Measurements from ENCODE around the gene ENTPD3.

The ENTPD3 gene

DNA sequence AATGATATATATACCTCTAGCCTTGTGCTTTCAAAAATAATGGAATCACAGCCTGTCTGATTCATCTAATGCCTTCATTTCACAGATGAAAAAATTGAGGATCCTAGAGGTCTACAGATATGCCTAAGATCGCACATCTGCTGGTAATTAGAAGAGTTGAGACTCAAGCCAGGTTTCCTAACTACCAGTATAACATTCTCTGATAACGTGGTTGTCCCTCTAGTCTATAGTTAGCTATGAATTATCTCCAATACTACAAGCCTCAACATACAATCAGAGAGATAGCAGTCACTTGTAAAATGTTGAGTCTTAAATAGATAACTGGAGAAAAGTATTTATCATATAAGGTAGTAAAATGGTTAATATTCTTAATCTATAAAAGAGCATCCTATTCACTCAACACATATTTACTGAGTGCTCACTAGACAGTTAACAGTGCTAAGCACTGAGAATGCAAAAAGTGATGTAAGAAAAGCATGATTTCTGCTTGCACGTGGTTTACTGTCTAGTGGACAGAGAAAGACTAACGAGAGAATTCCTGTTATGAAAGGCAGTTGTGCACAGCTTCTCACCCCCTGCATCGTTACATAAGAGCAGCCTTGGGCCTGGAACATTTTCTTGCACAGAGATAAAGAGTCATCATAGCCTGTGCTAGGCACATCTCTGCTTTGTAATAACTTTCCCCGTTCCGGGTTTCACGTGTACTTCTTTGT is 4.9 kb upstream of the ENTPD3 start:
- no peak for DNase-seq (ENCODE audit: low read depth)
- H3K4me3 ChIP-seq (ENCODE audit: control insufficient read depth, low read depth, low read length): no peak overlapping the region
- TF ChIP-seq, protein P1, sequence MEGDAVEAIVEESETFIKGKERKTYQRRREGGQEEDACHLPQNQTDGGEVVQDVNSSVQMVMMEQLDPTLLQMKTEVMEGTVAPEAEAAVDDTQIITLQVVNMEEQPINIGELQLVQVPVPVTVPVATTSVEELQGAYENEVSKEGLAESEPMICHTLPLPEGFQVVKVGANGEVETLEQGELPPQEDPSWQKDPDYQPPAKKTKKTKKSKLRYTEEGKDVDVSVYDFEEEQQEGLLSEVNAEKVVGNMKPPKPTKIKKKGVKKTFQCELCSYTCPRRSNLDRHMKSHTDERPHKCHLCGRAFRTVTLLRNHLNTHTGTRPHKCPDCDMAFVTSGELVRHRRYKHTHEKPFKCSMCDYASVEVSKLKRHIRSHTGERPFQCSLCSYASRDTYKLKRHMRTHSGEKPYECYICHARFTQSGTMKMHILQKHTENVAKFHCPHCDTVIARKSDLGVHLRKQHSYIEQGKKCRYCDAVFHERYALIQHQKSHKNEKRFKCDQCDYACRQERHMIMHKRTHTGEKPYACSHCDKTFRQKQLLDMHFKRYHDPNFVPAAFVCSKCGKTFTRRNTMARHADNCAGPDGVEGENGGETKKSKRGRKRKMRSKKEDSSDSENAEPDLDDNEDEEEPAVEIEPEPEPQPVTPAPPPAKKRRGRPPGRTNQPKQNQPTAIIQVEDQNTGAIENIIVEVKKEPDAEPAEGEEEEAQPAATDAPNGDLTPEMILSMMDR (conservative IDR thresholded peaks at IDR 0.05; ENCODE audit: control insufficient read depth, insufficient read depth, low read depth, low read length): no peak

DNA sequence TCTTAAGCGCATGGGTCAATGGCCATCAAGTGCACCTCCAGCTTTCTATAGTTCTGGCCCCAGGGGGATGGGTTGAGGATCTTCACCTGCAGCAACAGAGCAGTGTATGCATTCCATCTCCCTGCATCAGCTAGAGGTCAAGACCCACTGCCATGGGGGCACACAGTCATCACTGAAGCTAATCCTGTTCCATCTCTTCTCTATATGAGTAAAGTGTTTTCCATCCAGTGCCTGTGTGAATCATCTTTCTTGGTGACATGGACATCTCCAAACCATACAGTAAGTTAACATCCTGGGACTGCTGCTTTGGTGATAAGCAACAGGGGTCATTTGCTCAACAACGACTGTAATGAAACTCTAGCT is 4.4 kb upstream of the ENTPD3 start:
- TF ChIP-seq, protein P1 (conservative IDR thresholded peaks at IDR 0.05; ENCODE audit: control insufficient read depth, insufficient read depth, low read depth, low read length): no peak
- H3K4me3 ChIP-seq (ENCODE audit: control insufficient read depth, low read depth, low read length): no peak overlapping the region
- no peak for DNase-seq (ENCODE audit: low read depth)

DNA sequence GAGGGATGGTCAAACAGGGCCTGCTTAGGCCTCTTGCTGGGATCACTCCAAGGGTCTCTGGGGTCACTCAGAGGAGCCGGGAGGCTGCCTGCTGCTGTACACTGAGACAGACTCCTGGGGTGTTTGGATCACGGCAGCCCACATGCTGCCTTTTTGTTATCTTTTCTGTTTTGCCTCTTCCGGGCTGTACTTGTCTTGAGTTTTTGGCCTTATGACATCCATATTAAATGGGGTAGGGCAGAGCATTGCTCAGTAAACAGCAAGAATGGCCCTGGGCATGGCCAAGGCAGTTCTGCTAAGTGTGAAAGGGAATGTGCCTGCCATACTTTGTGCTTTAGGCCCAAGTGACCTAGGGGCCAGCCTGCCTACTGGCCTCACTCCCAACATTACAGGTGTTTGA is 771 bp upstream of the ENTPD3 start:
- no peak for DNase-seq (ENCODE audit: low read depth)
- H3K4me3 ChIP-seq (ENCODE audit: control insufficient read depth, low read depth, low read length): no peak overlapping the region
- TF ChIP-seq, protein P1 (conservative IDR thresholded peaks at IDR 0.05; ENCODE audit: control insufficient read depth, insufficient read depth, low read depth, low read length): no peak

DNA sequence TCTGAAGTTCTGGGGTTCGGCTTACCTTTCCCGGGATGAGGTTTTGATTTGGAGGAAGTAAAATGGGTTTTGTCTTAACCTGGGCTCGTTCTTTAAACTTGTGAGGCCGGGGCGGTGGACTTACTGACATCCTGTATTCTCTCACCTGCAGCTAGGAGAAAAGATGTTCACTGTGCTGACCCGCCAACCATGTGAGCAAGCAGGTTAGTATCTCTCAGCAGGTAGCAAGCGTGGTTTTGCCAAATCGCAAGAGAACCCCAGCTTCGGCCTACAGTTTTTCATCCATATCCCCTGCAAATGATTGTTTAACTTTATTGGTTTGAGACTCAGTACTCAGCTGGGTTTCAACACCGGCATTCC is 891 bp downstream of the ENTPD3 start:
- TF ChIP-seq, protein P1 (conservative IDR thresholded peaks at IDR 0.05; ENCODE audit: control insufficient read depth, insufficient read depth, low read depth, low read length): no peak
- H3K4me3 ChIP-seq (ENCODE audit: control insufficient read depth, low read depth, low read length): no peak overlapping the region
- no peak for DNase-seq (ENCODE audit: low read depth)

DNA sequence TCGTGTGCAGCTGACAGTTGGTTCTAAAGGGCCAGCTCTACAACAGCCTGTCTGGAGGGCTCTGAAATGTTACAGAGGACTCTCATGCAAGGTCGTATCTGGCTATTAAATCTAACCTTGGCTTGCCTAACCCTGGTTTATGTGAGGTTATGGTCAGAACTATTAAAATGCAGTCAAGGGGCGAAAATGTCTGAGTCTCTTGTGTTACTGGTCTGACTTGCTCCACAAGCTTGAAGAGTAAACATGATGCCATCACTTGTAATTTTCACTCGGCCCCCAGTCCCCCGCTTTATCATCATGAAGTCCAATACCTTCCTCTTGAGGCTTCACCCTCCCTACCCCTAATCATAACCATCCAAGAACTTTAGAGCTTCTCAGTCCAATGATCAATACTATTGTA is 9.4 kb downstream of the ENTPD3 start:
- no peak overlapping the region for H3K4me3 ChIP-seq (ENCODE audit: control insufficient read depth, low read depth, low read length)
- DNase-seq (ENCODE audit: low read depth): no peak
- TF ChIP-seq, protein P1 (conservative IDR thresholded peaks at IDR 0.05; ENCODE audit: control insufficient read depth, insufficient read depth, low read depth, low read length): no peak

DNA sequence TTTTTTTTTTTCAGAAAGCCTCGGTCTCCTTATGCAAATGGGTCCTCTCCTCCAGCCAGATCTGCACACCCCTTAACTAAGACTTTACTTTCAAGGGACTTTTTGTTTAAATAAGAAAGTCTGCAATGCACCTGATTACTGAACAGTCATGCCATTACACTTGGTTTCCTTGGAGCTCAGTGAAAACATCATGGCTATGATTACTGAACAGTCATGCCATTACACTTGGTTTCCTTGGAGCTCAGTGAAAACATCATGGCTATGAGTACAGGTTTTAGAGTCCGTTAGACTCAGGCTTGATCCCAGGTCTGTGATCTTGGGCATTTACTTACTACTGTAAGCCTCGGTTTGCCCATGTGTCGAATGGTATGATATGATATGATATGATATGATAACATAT is 10.1 kb downstream of the ENTPD3 start:
- DNase-seq (ENCODE audit: low read depth): no peak
- no peak overlapping the region for H3K4me3 ChIP-seq (ENCODE audit: control insufficient read depth, low read depth, low read length)
- TF ChIP-seq, protein P1 (conservative IDR thresholded peaks at IDR 0.05; ENCODE audit: control insufficient read depth, insufficient read depth, low read depth, low read length): no peak

DNA sequence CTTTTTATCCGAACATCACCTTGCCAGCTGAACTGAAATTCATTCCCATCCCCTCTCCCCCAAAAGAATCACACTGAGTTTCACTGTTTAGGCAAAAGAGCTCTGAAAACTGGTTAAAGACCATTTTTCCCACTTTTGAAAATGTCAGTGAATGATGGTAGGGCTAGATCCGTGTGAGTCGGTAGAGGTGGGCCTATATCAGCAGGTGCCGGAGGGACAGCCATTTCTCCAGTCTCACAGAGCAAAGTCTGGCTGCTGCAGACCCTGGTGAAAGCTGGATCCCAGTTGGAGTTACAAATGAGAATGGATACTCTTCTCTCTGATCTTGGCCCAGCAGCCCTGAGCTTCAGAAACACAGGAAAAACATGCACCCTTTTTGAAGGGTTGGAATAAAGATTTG is 10.9 kb downstream of the ENTPD3 start:
- DNase-seq (ENCODE audit: low read depth): no peak
- TF ChIP-seq, protein P1 (conservative IDR thresholded peaks at IDR 0.05; ENCODE audit: control insufficient read depth, insufficient read depth, low read depth, low read length): no peak
- no peak overlapping the region for H3K4me3 ChIP-seq (ENCODE audit: control insufficient read depth, low read depth, low read length)
